WTC11 (cell line): Measurements from ENCODE around the gene LRRC8D. TPM values are rescaled to one million over a fixed set of nuclear protein-coding genes. Genes with fewer than 3 reads are reported as not detected.

Experiments
- ATAC-seq: fragments of 200-7000 bp; cut with Tn5 transposase; 2 replicates; pipeline ENCODE4 v1.10.0; 2021; ENCODE audit warnings: mild to moderate bottlenecking, moderate library complexity
- CTCF ChIA-PET: fragments of 300-600 bp; sonication (Branson Sonifier 250); formaldehyde crosslinking; loops from one replicate; lab custom pipeline; 2021; ENCODE audit warnings: antibody characterized with exemption; lab: Charles Lee
- POLR2A ChIA-PET: fragments of 350-600 bp; sonication (Branson Sonifier 250); formaldehyde crosslinking; loops from one replicate; lab custom pipeline; 2021; ENCODE audit warnings: antibody characterized with exemption; lab: Charles Lee
- DNase-seq: peaks from one replicate; pipeline ENCODE4 v3.0.0; 2021; ENCODE audit warnings: low spot score
- H3K27ac Mint-ChIP-seq: 2 replicates; pipeline ENCODE4 v1.8.0; 2021; ENCODE audit warnings: mixed read lengths
- H3K27me3 Mint-ChIP-seq: 2 replicates; pipeline ENCODE4 v1.8.0; 2021; ENCODE audit warnings: low read depth, mild to moderate bottlenecking, moderate library complexity, mixed read lengths
- H3K36me3 Mint-ChIP-seq: 2 replicates; pipeline ENCODE4 v1.8.0; 2021; ENCODE audit warnings: mixed read lengths
- H3K4me1 Mint-ChIP-seq: 2 replicates; pipeline ENCODE4 v1.8.0; 2022; ENCODE audit warnings: mixed read lengths
- H3K4me3 Mint-ChIP-seq: 2 replicates; pipeline ENCODE4 v1.8.0; 2021; ENCODE audit warnings: mild to moderate bottlenecking, moderate library complexity, mixed read lengths
- H3K9me3 Mint-ChIP-seq: 2 replicates; pipeline ENCODE4 v1.8.0; 2021; ENCODE audit warnings: mixed read lengths
- AR ChIP-seq: fragments of 250-450 bp; sonication (Bioruptor Pico); IDR thresholded peaks from 2 replicates; pipeline ENCODE4 v1.9.0; 2021; ENCODE audit warnings: mild to moderate bottlenecking
- ATF2 ChIP-seq: sonication (generic); formaldehyde crosslinking; IDR thresholded peaks from 2 replicates; pipeline ENCODE4 v1.8.1; 2022; ENCODE audit warnings: low read depth, missing genetic modification reagents, borderline replicate concordance
- ELF4 ChIP-seq: sonication (generic); formaldehyde crosslinking; IDR thresholded peaks from 2 replicates; pipeline ENCODE4 v1.8.1; 2022; ENCODE audit warnings: low read depth, mild to moderate bottlenecking, moderate library complexity, missing genetic modification reagents
- ERG ChIP-seq: fragments of 250-450 bp; sonication (Bioruptor Pico); IDR thresholded peaks from 2 replicates; pipeline ENCODE4 v1.8.0; 2021; ENCODE audit warnings: mild to moderate bottlenecking
- HMGA2 ChIP-seq: fragments of 250-450 bp; sonication (Bioruptor Pico); IDR thresholded peaks from 2 replicates; pipeline ENCODE4 v1.4.0; 2021; ENCODE audit warnings: mild to moderate bottlenecking, moderate library complexity
- HMGXB4 ChIP-seq: sonication (generic); formaldehyde crosslinking; IDR thresholded peaks from 2 replicates; pipeline ENCODE4 v1.8.1; 2023; ENCODE audit warnings: mild to moderate bottlenecking, moderate library complexity, missing genetic modification reagents
- IRF1 ChIP-seq: sonication (generic); formaldehyde crosslinking; IDR thresholded peaks from 2 replicates; pipeline ENCODE4 v1.8.0; 2023; ENCODE audit warnings: missing genetic modification reagents
- JAZF1 ChIP-seq: fragments of 250-450 bp; sonication (Bioruptor Pico); IDR thresholded peaks from 2 replicates; pipeline ENCODE4 v1.9.0; 2021; ENCODE audit warnings: moderate library complexity, mild to moderate bottlenecking, inconsistent platforms
- MLX ChIP-seq: sonication (generic); formaldehyde crosslinking; IDR thresholded peaks from 2 replicates; pipeline ENCODE4 v1.8.1; 2023; ENCODE audit warnings: mild to moderate bottlenecking, missing genetic modification reagents, moderate library complexity
- NFYB ChIP-seq: sonication (generic); formaldehyde crosslinking; conservative IDR thresholded peaks from 2 replicates; pipeline ENCODE4 v1.8.0; 2022; ENCODE audit warnings: low read depth, missing genetic modification reagents
- PRDM15 ChIP-seq: sonication (generic); formaldehyde crosslinking; IDR thresholded peaks from 2 replicates; pipeline ENCODE4 v1.8.0; 2022; ENCODE audit warnings: missing genetic modification reagents
- SMAD4 ChIP-seq: sonication (generic); formaldehyde crosslinking; IDR thresholded peaks from 2 replicates; pipeline ENCODE4 v1.8.0; 2022; ENCODE audit warnings: mild to moderate bottlenecking, missing genetic modification reagents
- TCF7 ChIP-seq: sonication (generic); formaldehyde crosslinking; IDR thresholded peaks from 2 replicates; pipeline ENCODE4 v1.8.0; 2022; ENCODE audit warnings: mild to moderate bottlenecking, low read depth, missing genetic modification reagents, moderate library complexity
- TEAD4 ChIP-seq: sonication (generic); formaldehyde crosslinking; IDR thresholded peaks from 2 replicates; pipeline ENCODE4 v1.8.0; 2022; ENCODE audit warnings: mild to moderate bottlenecking, missing genetic modification reagents
- TP53 ChIP-seq: sonication (generic); formaldehyde crosslinking; IDR thresholded peaks from 2 replicates; pipeline ENCODE4 v1.8.1; 2023; ENCODE audit warnings: mild to moderate bottlenecking, missing genetic modification reagents
- ZNF121 ChIP-seq: sonication (generic); formaldehyde crosslinking; IDR thresholded peaks from 2 replicates; pipeline ENCODE4 v1.8.0; 2023; ENCODE audit warnings: missing genetic modification reagents
- ZNF138 ChIP-seq: sonication (generic); formaldehyde crosslinking; conservative IDR thresholded peaks from 2 replicates; pipeline ENCODE4 v1.8.1; 2022; ENCODE audit warnings: mild to moderate bottlenecking, moderate library complexity, missing genetic modification reagents
- ZNF512 ChIP-seq: sonication (generic); formaldehyde crosslinking; IDR thresholded peaks from 2 replicates; pipeline ENCODE4 v1.8.1; 2022; ENCODE audit warnings: missing genetic modification reagents, borderline replicate concordance
- ZSCAN18 ChIP-seq: fragments of 250-450 bp; sonication (Bioruptor Pico); IDR thresholded peaks from 2 replicates; pipeline ENCODE4 v2.1.2; 2022; ENCODE audit warnings: mild to moderate bottlenecking, moderate library complexity
- total RNA-seq: library from RNA; stranded (reverse); gene quantifications from 3 replicates; pipeline ENCODE4 v1.2.3, GENCODE V29; 2021

The LRRC8D gene
- total RNA-seq, 1 experiment from 2014 or later = 42.6 TPM

GRCh38 chr1:89962742-89963075 lies 141.9 kb downstream of the LRRC8D start (continued):
- TF ChIP-seq AR (no peak), ATF2 (no peak)
- TF ChIP-seq, all 79 proteins: peak for 0

GRCh38 chr1:89965193-89965768 lies 144.4 kb downstream of the LRRC8D start:
- Mint-ChIP-seq H3K36me3 (no peaks in the 10 kb centered on the region; the same call in 1 of the 2 replicates), H3K4me3 (no peak overlapping the region), H3K27me3 (no peaks in the 10 kb centered on the region; the same call in 1 of the 2 replicates), H3K9me3 (peaks cover 5% of the 10 kb centered on the region; the same call in 1 of the 2 replicates), H3K27ac (no peak overlapping the region), H3K4me1 (no peaks in the 10 kb centered on the region)
- ATAC-seq (no peak), DNase-seq (no peak)
- POLR2A ChIA-PET = no interaction called here
- CTCF ChIA-PET = no interaction called here
- no peak for TF ChIP-seq PRDM15 (CRISPR knock-in tag)
- TF ChIP-seq TP53 = no peak
- TF ChIP-seq ZNF121 (CRISPR knock-in tag) = no peak
- no peak for TF ChIP-seq ERG (CRISPR knock-in tag)
- TF ChIP-seq ELF4 = no peak
- TF ChIP-seq IRF1 (CRISPR knock-in tag) = no peak
- TF ChIP-seq MLX (CRISPR knock-in tag) = no peak
- TF ChIP-seq HMGXB4 (CRISPR knock-in tag) = no peak
- TF ChIP-seq ZSCAN18 (CRISPR knock-in tag) = no peak
- no peak for TF ChIP-seq ZNF138 (CRISPR knock-in tag)
- no peak for TF ChIP-seq TCF7 (CRISPR knock-in tag)
- no peak for TF ChIP-seq ZNF512 (CRISPR knock-in tag)
- TF ChIP-seq SMAD4 (CRISPR knock-in tag) = no peak
- no peak for TF ChIP-seq HMGA2 (CRISPR knock-in tag)
- no peak for TF ChIP-seq JAZF1 (CRISPR knock-in tag)
- no peak for TF ChIP-seq TEAD4
- no peak for TF ChIP-seq NFYB (CRISPR knock-in tag)
